B cell (primary cell): Measurements from ENCODE around the gene MYB. TPM values are rescaled to one million over a fixed set of nuclear protein-coding genes. Genes with fewer than 3 reads are reported as not detected.

ENCODE experiments used
- ATAC-seq: fragments of 200-7000 bp; cut with Tn5 transposase; one replicate; pipeline ENCODE4 v1.10.0; 2021; ENCODE audit warnings: low read depth, mild to moderate bottlenecking, moderate number of reproducible peaks, moderate library complexity
- CTCF ChIA-PET: fragments of 350-600 bp; sonication (Branson Sonifier 250); formaldehyde crosslinking; loops from one replicate; lab custom pipeline; 2021; ENCODE audit warnings: antibody characterized with exemption, inconsistent platforms; lab: Charles Lee
- POLR2A ChIA-PET: fragments of 350-600 bp; sonication (Branson Sonifier 250); formaldehyde crosslinking; loops from one replicate; lab custom pipeline; 2021; ENCODE audit warnings: antibody characterized with exemption; lab: Charles Lee
- DNase-seq: peaks from one replicate; pipeline ENCODE4 v3.0.0; 2013
- H2AFZ ChIP-seq: 2 replicates; pipeline ENCODE4 v1.6.1; 2012; ENCODE audit warnings: mild to moderate bottlenecking, low read depth, low read length; ENCODE audit not compliant: insufficient read depth, poor library complexity, severe bottlenecking
- H3K27ac ChIP-seq, 2 donors: 1 replicate in 1 of 2; 2 replicates in 1 of 2; pipeline ENCODE4 v1.5.1; 2012 to 2013; ENCODE audit warnings: low read length in 2 of 2, mild to moderate bottlenecking in 2 of 2, moderate library complexity in 1 of 2
- H3K27me3 ChIP-seq, 4 experiments: fragments of 200-600 bp in 1 of 4; sonication (generic) in 1 of 4; replicated peaks in 1 of 4; 1 replicate in 2 of 4; 2 replicates in 2 of 4; pipeline versions ENCODE4 v1.6.1 to v1.7.0; 2013 to 2016; ENCODE audit warnings: low read length in 3 of 4, mild to moderate bottlenecking in 2 of 4, mixed read lengths in 1 of 4, moderate library complexity in 1 of 4; ENCODE audit not compliant: insufficient read depth in 4 of 4, control insufficient read depth in 3 of 4; ENCODE audit errors: control extremely low read depth in 1 of 4
- H3K36me3 ChIP-seq, 2 experiments: replicated peaks in 1 of 2; 1 replicate in 1 of 2; 2 replicates in 1 of 2; pipeline versions ENCODE4 v1.6.1 to v1.7.1; 2013; ENCODE audit warnings: low read length in 1 of 2; ENCODE audit not compliant: insufficient read depth in 2 of 2, control insufficient read depth in 1 of 2; ENCODE audit errors: control extremely low read depth in 1 of 2, extremely low read depth in 1 of 2
- H3K4me1 ChIP-seq, 2 donors: fragments of 200-600 bp in 1 of 2; sonication (generic) in 1 of 2; 1 replicate in 1 of 2; 2 replicates in 1 of 2; pipeline versions ENCODE4 v1.5.1 to v1.6.1; 2013 to 2017; ENCODE audit warnings: low read length in 2 of 2; ENCODE audit not compliant: control insufficient read depth in 2 of 2, insufficient read depth in 2 of 2
- H3K4me2 ChIP-seq: replicated peaks from 2 replicates; pipeline ENCODE3; 2012; ENCODE audit warnings: mild to moderate bottlenecking, low read depth, low read length; ENCODE audit not compliant: poor library complexity, severe bottlenecking
- H3K4me3 ChIP-seq, 5 experiments: fragments of 200-600 bp in 1 of 5; sonication (generic) in 1 of 5; 1 replicate in 3 of 5; 2 replicates in 2 of 5; pipeline versions ENCODE4 v1.5.1 to v1.7.0; 2011 to 2016; ENCODE audit warnings: low read length in 4 of 5, mild to moderate bottlenecking in 4 of 5, low read depth in 2 of 5, control low read depth in 1 of 5, moderate library complexity in 1 of 5; ENCODE audit not compliant: insufficient read depth in 1 of 5; ENCODE audit errors: control extremely low read depth in 1 of 5, extremely low read depth in 1 of 5
- H3K79me2 ChIP-seq: fragments of 200-600 bp; sonication (generic); one replicate; pipeline ENCODE4 v1.6.0; 2016; ENCODE audit warnings: low read length; ENCODE audit not compliant: control insufficient read depth, insufficient read depth
- H3K9ac ChIP-seq: fragments of 200-600 bp; sonication (generic); 2 replicates; pipeline ENCODE4 v1.6.1; 2017; ENCODE audit warnings: mild to moderate bottlenecking, low read length, moderate library complexity
- H3K9me3 ChIP-seq, 3 donors: one replicate each; pipeline versions ENCODE4 v1.6.1 to v1.7.1; 2013; ENCODE audit warnings: low read length in 2 of 3; ENCODE audit not compliant: control insufficient read depth in 2 of 3, insufficient read depth in 1 of 3; ENCODE audit errors: control extremely low read depth in 1 of 3
- H4K20me1 ChIP-seq: 2 replicates; pipeline ENCODE4 v1.6.0; 2012; ENCODE audit warnings: mild to moderate bottlenecking, low read length; ENCODE audit not compliant: insufficient read depth, control insufficient read depth, poor library complexity, severe bottlenecking
- H3K27ac Mint-ChIP-seq: one replicate; pipeline ENCODE4 v1.8.0; 2021; ENCODE audit warnings: mixed read lengths
- H3K27me3 Mint-ChIP-seq: one replicate; pipeline ENCODE4 v1.8.0; 2021; ENCODE audit warnings: mixed read lengths
- H3K4me1 Mint-ChIP-seq: one replicate; pipeline ENCODE4 v1.8.0; 2021; ENCODE audit warnings: mixed read lengths
- H3K4me3 Mint-ChIP-seq: one replicate; pipeline ENCODE4 v1.8.0; 2021; ENCODE audit warnings: mixed read lengths
- H3K9me3 Mint-ChIP-seq: one replicate; pipeline ENCODE4 v1.8.0; 2022; ENCODE audit warnings: mixed read lengths; ENCODE audit not compliant: insufficient read depth
- EZH2 ChIP-seq: IDR thresholded peaks from 2 replicates; pipeline ENCODE4 v1.6.1; 2012; ENCODE audit warnings: borderline replicate concordance, low read depth, mild to moderate bottlenecking, moderate library complexity, low read length; ENCODE audit not compliant: insufficient read depth, poor library complexity, severe bottlenecking
- WGBS: methylation state at CpG from one replicate; pipeline ENCODE4 v1.1.5; 2013; ENCODE audit warnings: missing lambda C conversion rate; ENCODE audit not compliant: insufficient coverage; 5-methylcytosine and 5-hydroxymethylcytosine counted together
- intact Hi-C: fragments of 100-400 bp; cut with micrococcal nuclease; formaldehyde crosslinking; loops from one replicate; pipeline ENCODE4 v1.10.0; 2022
- polyA plus RNA-seq: library from polyadenylated mRNA; depleted of rRNA; stranded (reverse); fragments of >200 nt; gene quantifications from 2 replicates; pipeline ENCODE4 v1.2.3, GENCODE V29; 2012
- total RNA-seq, 2 donors: library from RNA; stranded (reverse); fragments of 120-200 nt in 1 of 2; gene quantifications; 1 replicate in 1 of 2; 2 replicates in 1 of 2; pipeline versions ENCODE4 v1.2.3 to v1.2.4, GENCODE V29; 2013 to 2022
- TF ChIP-seq, protein P1 (sequence below): fragments of 200-600 bp; IDR thresholded peaks from one replicate; pipeline ENCODE4 v1.8.0; 2022; ENCODE audit warnings: antibody characterized with exemption, mild to moderate bottlenecking

The MYB gene
- total and polyA plus RNA-seq, 2 donors (not counting 1 experiment from before 2014, with no cell fraction given): 0.46 to 1.4 TPM

DNA sequence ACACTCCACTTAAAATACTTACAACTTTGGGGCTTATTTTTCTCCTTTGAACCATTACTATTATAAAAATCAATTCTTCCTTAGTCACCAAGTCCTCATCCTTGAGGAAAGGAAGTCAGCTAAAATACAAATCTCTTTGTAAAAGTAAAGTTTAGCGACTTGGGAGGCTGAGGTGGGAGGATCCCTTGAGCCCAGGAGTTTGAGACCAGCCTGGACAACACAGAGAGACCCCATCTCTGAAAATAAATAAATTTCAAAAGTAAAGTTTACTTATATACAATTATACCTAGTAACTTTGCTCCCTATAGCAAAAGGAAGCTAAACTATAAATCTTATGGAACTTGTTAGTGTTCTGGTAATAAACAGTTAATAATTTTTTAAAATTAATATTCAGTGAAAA is 40.4 kb downstream of the MYB start:
- Histone ChIP-seq H3K27ac (no peak overlapping the region), H3K79me2 (no peaks in the 10 kb centered on the region), H3K36me3 (peaks cover 0 to 2% of the 10 kb centered on the region in 2 experiments), H3K9me3 (peaks cover 0 to 2% (median 0%) of the 10 kb centered on the region in 3 donors), H3K27me3 (no peaks in the 10 kb centered on the region), H3K4me1 (peaks cover 5 to 7% of the 10 kb centered on the region in 2 donors), H4K20me1 (no peaks in the 10 kb centered on the region), H3K9ac (no peak overlapping the region), H2AFZ (no peak overlapping the region), H3K4me2 (no peak overlapping the region), H3K4me3 (no peak overlapping the region)
- intact Hi-C loops: no loop called here
- no peak for ATAC-seq
- H3K27ac Mint-ChIP-seq: no peak overlapping the region
- POLR2A ChIA-PET: no interaction called here
- H3K9me3 Mint-ChIP-seq: no peaks in the 10 kb centered on the region
- TF ChIP-seq, protein P1, sequence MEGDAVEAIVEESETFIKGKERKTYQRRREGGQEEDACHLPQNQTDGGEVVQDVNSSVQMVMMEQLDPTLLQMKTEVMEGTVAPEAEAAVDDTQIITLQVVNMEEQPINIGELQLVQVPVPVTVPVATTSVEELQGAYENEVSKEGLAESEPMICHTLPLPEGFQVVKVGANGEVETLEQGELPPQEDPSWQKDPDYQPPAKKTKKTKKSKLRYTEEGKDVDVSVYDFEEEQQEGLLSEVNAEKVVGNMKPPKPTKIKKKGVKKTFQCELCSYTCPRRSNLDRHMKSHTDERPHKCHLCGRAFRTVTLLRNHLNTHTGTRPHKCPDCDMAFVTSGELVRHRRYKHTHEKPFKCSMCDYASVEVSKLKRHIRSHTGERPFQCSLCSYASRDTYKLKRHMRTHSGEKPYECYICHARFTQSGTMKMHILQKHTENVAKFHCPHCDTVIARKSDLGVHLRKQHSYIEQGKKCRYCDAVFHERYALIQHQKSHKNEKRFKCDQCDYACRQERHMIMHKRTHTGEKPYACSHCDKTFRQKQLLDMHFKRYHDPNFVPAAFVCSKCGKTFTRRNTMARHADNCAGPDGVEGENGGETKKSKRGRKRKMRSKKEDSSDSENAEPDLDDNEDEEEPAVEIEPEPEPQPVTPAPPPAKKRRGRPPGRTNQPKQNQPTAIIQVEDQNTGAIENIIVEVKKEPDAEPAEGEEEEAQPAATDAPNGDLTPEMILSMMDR: no peak
- no peak for TF ChIP-seq EZH2
- no peak overlapping the region for H3K4me3 Mint-ChIP-seq
- no peak for DNase-seq
- WGBS: no CpG with 5 or more reads among the region's 1 CpG
- CTCF ChIA-PET: interaction anchor here (0.6 kb wide), 1 partner anchor 14 kb away, joined by 3 read pairs; no protein-coding TSS in a partner anchor
- H3K4me1 Mint-ChIP-seq: peaks cover 13% of the 10 kb centered on the region
- no peaks in the 10 kb centered on the region for H3K27me3 Mint-ChIP-seq

DNA sequence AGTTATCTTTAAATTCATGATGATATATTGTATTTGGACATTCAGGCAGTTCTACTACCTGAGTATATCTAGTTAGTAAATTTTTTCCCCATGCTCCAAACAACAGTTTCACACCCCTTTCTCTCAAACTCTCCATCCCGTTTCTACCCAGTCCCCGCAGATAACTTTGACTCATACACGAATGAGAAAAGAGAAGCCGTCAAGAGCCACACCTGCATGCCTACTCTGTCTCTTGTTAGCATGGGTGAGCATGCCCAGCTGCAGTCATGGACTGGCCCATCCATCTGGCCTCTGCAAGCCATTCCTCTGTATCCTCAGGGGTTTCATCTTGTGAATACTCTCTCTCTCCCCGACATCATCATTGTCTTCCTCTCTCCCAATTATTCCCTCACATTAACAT is 41.5 kb downstream of the MYB start:
- ChIA-PET POLR2A (no interaction called here), CTCF (interaction anchor here (0.9 kb wide), 1 partner anchor 935 kb away, joined by 3 read pairs; no protein-coding TSS in a partner anchor)
- Histone ChIP-seq H4K20me1 (no peaks in the 10 kb centered on the region), H3K27me3 (no peaks in the 10 kb centered on the region), H3K4me2 (no peak overlapping the region), H3K9me3 (peaks cover 0 to 2% (median 0%) of the 10 kb centered on the region in 3 donors), H2AFZ (peak overlapping the region; percentile 79), H3K36me3 (peaks cover 0 to 2% of the 10 kb centered on the region in 2 experiments), H3K79me2 (no peaks in the 10 kb centered on the region), H3K27ac (no peak overlapping the region), H3K9ac (no peak overlapping the region), H3K4me3 (no peak overlapping the region), H3K4me1 (peaks cover 5 to 7% of the 10 kb centered on the region in 2 donors)
- DNase-seq: no peak
- TF ChIP-seq, protein P1: no peak
- TF ChIP-seq EZH2: no peak
- intact Hi-C loops: no loop called here
- no peaks in the 10 kb centered on the region for H3K27me3 Mint-ChIP-seq
- peak overlapping the region; percentile 13 for H3K4me3 Mint-ChIP-seq
- WGBS: 29% methylated on average over 4 of the region's 5 CpGs
- no peak for ATAC-seq
- no peaks in the 10 kb centered on the region for H3K9me3 Mint-ChIP-seq
- peaks cover 13% of the 10 kb centered on the region for H3K4me1 Mint-ChIP-seq
- H3K27ac Mint-ChIP-seq: peak overlapping the region; percentile 22
